ENCODE results near the gene DHH.

DNA sequence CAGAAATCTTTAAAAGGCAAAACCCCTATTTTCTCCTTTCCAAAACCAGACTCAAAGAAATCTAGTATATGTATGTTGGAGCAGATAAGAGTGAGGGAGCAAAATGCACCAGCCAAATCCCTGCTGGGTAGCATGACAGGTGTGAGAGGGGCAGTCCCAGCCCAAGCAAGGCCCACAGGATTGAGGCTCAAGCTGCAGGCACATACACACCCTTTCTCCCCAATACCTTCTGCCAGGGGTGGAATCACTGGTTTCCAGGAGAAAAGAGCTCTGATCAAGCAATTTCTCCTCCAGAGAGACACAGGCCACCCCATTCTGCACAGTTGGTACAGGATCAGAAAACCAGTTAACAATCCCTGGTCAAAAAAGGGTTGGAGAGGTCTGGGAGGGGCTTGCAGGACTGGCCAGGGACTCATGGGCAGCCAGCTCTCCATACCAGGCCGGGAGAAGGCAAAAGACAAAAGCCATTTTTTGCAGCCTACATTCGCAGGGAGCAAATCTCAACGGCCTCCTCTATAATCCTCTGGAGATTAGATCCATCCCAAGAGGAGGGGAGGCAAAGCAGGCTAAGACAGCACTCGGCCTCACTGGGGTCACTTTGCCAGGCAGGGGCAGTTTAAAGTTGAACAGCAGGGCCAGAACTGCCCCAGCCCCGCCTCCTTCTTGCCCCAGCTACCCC is 36.1 kb downstream of the DHH start:
- TF ChIP-seq, protein P1, sequence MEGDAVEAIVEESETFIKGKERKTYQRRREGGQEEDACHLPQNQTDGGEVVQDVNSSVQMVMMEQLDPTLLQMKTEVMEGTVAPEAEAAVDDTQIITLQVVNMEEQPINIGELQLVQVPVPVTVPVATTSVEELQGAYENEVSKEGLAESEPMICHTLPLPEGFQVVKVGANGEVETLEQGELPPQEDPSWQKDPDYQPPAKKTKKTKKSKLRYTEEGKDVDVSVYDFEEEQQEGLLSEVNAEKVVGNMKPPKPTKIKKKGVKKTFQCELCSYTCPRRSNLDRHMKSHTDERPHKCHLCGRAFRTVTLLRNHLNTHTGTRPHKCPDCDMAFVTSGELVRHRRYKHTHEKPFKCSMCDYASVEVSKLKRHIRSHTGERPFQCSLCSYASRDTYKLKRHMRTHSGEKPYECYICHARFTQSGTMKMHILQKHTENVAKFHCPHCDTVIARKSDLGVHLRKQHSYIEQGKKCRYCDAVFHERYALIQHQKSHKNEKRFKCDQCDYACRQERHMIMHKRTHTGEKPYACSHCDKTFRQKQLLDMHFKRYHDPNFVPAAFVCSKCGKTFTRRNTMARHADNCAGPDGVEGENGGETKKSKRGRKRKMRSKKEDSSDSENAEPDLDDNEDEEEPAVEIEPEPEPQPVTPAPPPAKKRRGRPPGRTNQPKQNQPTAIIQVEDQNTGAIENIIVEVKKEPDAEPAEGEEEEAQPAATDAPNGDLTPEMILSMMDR (IDR thresholded peaks at IDR 0.05): no peak
- TF ChIP-seq POLR2A (IDR thresholded peaks at IDR 0.05) (no peak), POLR2AphosphoS5 (IDR thresholded peaks at IDR 0.05) (no peak), EP300 (IDR thresholded peaks at IDR 0.05) (no peak)
